Putamen (tissue), 1 donor: Measurements from ENCODE around the gene FAM117A.
"Not testable (repeated sequence)": the region's sequence is repeated elsewhere in the genome, so short reads cannot be mapped to it uniquely, and the experiment has no call there.

Experiments
- DNase-seq: peaks from one replicate; pipeline ENCODE4 v3.0.0-alpha.2; 2016; ENCODE audit warnings: low spot score

The FAM117A gene

DNA sequence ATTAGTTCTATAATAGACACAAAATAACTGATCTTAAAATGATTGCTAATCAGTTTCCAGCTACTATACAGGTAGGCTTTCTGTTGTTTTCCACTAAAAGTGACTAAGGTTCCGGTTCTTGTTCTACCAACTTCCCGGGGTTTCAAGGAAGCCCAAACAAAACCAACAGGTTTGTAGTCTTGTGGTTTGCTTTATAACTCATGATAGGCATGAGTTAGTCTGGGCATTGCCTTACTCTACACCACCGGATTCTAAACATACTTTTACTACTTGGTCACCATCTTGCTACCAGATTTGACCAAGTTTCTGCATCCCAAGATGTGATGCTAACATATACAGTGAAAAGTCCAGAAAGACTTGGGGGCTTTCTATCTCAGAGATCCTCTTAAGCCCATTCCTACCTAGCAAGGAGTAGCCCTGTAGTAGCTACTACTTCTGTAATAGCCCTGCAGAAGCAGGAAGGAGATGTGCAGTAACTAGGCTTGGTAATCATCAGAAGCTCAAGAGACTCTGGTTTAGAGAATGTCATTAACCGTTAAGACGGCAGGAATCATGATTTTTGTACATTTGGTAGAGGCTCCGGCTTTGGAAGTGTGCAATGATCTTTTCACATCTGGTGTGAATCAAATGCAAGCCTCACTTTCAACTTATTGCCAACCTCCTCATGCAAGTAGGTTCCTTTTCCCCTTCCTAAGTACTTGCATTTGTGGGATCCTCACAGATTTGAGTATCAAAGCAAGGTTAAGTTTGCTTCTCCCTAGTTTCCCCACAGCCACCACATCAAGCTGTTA lies 1.6 kb downstream of the FAM117A start:
- no peak for DNase-seq

GRCh38 chr17:49760932-49761558 lies 2.9 kb downstream of the FAM117A start:
- no peak for DNase-seq

DNA sequence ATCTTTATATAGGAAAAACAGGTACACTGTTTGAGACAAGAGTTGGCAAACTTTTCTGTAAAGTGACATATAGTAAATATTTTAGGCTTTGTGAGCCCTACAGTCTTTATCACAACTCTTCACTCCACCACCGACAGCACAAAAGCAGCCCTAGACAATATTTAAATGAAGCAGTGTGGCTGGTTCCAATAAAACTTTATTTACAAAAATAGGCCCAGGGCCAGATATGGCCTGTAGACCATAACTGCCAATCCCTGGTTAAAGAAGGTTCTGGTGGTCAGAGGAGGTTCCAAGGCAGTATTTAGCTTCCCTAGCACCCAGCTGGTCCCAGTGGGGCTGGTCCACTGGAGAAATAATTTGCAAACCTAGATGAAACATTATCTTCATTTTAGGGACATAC lies 3.6 kb downstream of the FAM117A start:
- DNase-seq: no peak

GRCh38 chr17:49759203-49759602 lies 4.7 kb downstream of the FAM117A start:
- DNase-seq: no peak

- not testable (repeated sequence) for DNase-seq
These were observed 5.4 kb downstream of the FAM117A start for GRCh38 chr17:49758464-49759010.

GRCh38 chr17:49757151-49757777 lies 6.7 kb downstream of the FAM117A start:
- DNase-seq: no peak

DNA sequence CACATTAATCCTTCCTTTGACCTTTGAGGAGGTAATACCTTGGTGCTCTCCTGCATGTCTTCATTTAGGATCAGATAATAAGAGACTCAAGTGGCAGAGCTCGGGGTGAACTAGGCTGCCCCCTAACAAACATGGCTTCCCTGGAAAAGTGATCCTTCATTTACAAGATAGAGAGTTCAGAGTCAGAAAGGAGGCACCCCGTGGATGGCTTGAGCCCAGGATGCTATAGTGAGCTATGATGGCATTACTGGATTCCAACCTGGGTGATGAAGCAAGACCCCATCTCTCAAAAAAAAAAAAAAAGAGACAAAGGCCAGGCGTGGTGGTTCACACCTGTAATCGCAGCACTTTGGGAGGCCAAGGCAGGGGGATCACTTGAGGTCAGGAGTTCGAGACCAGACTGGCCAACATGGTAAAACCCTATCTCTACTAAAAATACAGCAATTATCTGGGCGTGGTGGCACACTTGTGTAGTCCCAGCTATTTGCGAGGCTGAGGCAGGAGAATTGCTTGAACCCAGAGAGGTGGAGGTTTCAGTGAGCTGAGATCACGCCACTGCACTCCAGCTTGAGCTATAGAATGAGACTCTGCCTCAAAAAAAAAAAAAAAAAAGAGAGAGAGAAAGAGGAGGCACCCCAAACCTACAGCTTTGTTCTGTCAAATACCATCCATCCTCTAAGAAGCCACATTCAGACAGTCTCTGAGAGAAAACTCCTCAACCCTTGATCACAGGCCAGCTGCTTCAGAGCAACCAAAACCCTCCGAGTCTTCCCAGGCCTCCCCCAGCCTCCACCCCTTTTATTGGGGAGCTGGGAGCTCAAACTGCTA lies 7.4 kb downstream of the FAM117A start:
- DNase-seq: no peak

DNA sequence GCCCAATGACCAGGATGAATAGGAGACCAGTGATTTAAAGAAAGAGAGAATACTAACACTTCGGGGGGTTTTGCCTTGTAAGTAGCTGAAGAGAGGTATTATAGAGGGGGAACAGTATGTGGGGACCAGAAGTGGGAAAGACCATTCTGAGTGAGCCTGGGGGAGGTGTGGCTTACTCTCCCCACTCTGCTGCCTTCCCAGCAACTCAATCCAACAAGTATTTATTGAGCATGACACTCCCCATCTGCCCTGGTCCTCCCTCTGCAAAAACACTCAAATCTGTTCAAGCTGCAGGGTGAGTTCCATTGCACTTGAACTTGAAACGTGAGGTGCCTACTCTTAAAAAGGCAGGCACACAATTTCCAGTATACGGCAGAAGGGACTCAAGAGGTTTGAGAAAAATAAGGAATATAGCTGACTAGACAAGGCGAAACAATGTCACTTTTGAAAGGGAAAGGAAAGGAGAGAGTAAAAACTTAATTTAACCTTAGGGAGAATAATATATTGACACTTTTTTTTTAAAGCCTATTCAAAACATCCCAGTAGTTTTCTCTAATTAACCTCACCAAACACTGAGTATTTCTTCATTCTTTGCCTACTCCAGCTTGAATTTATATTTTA lies 8.2 kb downstream of the FAM117A start:
- no peak for DNase-seq

DNA sequence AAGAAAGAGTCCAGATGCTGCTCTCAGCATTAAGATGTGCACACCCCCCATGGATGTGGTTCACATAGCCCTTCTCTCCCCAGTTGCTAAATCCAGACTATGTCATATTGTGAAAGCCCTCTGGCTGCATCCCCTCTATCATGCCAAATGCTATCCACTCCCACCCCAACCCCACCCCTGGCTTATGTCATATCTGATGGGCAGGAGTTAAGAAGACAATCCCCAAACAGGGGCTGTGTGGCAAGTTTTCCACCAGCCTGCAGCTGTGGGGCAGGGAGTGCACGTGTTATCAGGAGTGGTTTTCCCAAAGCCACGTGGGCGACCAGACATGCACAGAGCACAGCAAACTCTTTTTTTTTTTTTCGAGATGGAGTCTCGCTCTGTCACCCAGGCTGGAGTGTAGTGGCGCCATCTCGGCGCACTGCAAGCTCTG lies 10.0 kb downstream of the FAM117A start:
- no peak for DNase-seq

DNA sequence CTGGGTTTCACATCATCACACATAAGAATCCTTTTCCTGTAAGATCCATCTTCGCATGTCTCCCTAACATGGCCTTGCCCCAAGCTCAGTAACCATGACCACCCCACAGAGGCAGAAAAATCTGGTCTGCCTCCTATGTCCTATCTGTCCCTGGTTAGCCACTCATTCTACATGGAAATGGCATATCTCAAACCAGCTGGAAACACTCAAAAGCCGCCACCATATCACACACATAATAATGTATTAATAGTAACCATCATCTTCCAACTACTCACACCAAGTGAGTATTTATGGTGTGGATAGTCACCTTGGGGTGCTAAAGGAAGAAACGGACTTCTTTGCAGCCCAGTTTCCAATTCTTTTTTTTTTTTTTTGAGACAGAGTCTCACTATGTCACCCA lies 11.4 kb downstream of the FAM117A start:
- DNase-seq: no peak

DNA sequence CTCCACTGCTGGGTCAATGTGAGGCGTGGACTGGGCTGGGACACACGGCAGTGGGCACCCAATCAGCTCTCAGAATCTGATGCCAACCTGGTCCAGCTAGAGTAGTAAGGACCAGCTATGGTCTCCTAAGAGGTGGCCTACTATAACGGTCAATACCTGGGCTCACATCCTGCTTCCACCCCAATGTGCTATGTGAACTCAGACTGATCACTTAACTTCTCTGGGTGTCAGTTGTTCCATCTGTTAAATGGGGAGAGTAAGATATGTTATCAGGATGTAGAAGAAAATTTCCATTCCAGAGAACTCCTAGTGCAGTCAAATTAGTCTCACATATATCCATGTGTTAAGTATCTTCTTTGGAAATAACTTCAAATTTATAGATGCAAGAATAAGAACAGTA lies 14.2 kb downstream of the FAM117A start:
- no peak for DNase-seq

GRCh38 chr17:49748791-49749190 lies 15.1 kb downstream of the FAM117A start:
- DNase-seq: no peak

- no peak for DNase-seq
These were observed 15.7 kb downstream of the FAM117A start for GRCh38 chr17:49748223-49748622.

DNA sequence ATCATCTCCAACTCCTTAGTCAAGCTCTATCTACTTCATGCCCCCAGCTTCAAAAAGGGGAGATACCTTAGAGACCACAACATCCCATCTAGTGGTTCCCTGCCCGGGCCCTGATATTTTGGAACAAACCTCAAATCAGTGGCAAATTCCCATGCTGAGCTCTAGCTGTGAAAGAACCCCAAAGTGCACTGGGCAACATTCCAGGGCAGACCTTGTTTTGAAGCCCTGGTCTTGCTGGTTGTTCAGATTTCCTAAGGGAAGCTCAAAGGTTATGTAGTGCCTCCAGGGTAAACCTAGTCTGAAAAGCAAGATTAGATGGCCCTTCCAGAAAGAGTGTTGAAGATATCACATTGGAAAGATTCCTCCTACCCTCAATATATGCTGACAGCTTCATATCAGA lies 16.3 kb downstream of the FAM117A start:
- no peak for DNase-seq

DNA sequence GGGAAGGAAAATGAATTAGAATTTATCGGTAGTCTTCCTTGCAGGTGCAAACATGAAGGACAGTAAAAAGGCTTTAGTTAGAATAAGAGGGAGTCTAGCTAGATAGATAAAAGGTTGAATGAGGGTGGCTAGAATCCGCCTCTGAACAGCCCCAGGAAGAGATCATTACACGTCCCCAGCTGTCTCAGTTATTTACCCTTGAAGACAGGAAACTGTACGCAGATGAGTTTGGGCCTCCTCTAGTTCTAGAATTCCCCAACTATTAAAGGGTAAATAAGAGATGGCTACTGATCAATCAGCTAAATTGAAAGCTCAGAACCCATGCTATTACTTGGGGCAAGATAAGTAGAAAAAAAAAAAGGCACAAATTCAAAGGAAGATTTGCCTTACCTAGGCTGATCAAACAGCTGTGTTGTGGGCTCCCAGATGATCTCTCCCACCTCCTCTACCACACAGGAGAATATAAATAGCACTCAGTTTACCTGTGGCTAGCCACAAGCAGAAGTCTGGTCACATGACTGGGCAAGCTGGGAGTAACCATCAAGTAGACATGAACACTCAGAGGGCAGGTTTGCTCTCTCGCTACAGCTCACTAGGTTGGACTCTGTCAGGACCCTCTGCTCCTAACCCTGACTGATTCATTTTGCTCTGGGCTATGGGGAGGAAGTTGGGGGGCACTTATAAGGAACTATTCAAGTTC lies 17.0 kb downstream of the FAM117A start:
- no peak for DNase-seq

GRCh38 chr17:49745175-49746139 lies 18.5 kb downstream of the FAM117A start:
- no peak for DNase-seq

DNA sequence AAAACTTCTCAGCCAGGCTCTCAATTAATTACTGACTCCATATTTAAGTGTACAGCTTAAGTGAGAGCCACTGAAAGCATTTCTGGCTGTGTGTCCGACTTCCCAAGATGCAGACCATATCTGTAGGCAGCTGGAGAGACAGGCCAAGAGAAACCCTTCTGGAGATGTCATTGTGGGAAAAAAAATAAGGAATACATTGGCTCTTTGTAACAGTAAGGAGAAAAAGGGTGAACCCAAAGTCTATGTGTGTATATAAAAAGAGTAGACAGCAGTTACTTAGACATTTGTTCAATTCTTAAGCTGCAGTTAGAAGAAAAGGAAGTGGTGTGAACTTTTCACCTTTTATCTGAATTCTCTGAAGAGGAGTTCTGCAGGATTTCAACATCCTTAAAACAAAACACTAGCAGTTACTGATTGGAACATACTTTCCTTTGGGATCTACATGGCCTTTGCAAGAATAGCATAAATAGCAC lies 21.7 kb downstream of the FAM117A start:
- DNase-seq: no peak

- DNase-seq: no peak
These were observed 22.2 kb downstream of the FAM117A start for GRCh38 chr17:49741692-49742076.

DNA sequence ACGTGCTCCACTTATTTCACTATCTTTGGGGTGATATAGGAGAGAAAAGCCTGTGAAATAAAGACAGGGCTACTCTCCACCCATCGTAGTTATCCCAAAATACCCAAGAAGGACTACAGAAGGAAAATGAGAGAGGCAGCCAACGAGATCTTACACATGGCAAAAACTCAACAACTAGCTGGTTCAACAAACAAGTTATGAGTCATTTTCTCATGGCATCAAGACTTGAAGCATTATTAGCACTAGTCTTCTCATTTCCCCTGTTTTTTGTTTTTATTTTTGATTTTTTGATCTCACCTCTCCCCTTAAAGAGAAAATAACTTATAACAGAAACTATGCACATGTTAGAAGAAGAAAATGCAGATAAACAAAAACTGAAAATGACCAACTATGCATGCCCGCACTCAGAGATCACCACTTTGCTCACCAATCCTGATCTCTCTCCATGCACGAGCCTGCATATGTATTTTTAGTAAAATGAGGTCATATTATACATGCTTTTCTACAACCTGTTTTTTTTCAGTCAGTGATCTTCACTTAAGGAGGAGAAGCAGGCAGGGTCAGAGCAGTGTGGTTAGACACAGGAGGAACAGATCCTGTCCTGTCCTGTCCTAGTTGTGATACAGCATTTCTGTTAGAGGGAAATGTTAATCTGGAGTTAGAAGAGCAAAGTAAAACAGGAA lies 22.8 kb downstream of the FAM117A start:
- no peak for DNase-seq
